Stimulated activated CD8-positive, alpha-beta memory T cell treated with anti-CD3 and anti-CD28 coated beads, Interleukin-12 subunit alpha, Interleukin-12 subunit beta, amount 100 ng/mL, for 24 hours (primary cell): ENCODE data around the gene PAXIP1.
"Not testable (repeated sequence)": the region's sequence is repeated elsewhere in the genome, so short reads cannot be mapped to it uniquely, and the experiment has no call there.

Experiments
- DNase-seq: peaks from one replicate; pipeline ENCODE4 v3.0.0-alpha.2; 2020; ENCODE audit errors: extremely low read depth

The PAXIP1 gene

DNA sequence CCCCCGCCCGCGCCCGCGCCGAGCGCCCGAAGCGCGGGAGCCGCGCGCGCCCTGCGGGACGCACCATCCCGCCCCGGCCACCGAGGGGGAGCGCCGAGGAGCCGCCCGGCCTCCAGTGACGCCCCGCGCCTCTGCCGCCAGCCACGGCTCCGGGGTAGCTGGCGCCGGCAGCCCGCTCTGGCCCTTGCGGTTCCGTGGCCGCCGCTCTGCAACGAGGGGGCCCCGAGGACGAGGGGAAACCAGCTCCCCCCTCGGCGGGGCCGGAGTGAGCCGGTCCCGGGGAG is at the start of gene PAXIP1:
TSS of gene PAXIP1 (minus strand) at position 33 of the 284 bp plus-strand sequence. CDS start 195 bp downstream, outside the sequence.
- DNase-seq = peak; percentile 26

- DNase-seq = no peak
These were observed 48.4 kb upstream of the PAXIP1 start for GRCh38 chr7:155051355-155051754.

DNA sequence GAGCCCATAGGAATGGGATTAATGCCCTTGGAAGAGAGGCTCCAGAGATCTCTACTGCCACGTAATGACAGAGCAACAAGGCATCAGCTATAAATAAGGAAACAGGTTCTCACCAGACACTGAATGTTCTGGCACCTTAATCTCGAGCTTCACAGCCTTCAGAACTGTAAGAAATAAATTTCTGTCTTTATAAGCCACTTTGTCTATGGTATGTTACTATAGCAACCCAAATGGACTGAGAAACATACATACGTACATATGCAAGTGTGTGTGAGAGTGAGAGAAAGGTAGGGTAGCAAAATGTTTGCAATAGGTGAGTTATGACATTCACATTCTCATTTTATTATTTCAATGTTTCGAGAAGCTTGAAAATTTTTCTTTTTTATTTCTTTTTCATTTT is 45.1 kb upstream of the PAXIP1 start:
- DNase-seq = no peak

GRCh38 chr7:155043756-155044155 is 40.8 kb upstream of the PAXIP1 start:
- no peak for DNase-seq

GRCh38 chr7:155038335-155038734 is 35.4 kb upstream of the PAXIP1 start:
- DNase-seq = no peak

DNA sequence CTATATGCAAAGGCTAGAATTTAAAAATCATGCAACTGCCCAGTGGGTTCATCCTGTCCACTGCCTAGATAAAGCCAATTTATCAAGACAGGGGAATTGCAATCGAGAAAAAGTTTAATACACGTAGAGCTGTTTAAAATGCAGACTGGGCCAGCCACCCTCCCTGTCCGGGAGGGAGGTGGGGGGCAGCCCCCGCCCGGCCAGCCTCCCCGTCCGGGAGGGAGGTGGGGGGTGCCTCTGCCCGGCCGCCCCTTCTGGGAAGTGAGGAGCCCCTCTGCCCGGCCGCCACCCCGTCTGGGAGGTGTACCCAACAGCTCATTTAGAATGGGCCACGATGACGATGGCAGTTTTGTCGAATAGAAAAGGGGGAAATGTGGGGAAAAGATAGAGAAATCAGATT is 31.6 kb upstream of the PAXIP1 start:
- not testable (repeated sequence) for DNase-seq

DNA sequence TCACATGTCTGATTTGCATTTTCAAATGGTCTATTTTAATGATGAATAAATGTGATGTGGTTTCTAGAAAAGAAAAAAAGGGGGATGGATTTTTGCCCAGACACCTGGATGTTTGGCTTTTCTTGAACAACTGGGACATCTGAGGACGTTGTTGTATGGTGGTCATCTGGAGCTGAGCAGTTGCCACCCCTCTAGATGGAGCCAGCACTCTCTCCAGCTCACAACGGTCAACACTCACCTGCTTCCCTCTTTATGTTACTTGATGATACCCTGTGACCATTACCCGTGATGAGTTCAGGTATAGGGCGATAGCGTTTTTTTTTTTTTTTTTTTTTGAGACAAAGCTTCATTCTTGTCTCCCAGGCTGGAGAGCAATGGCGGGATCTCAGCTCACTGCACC is 30.1 kb upstream of the PAXIP1 start:
- DNase-seq = no peak

DNA sequence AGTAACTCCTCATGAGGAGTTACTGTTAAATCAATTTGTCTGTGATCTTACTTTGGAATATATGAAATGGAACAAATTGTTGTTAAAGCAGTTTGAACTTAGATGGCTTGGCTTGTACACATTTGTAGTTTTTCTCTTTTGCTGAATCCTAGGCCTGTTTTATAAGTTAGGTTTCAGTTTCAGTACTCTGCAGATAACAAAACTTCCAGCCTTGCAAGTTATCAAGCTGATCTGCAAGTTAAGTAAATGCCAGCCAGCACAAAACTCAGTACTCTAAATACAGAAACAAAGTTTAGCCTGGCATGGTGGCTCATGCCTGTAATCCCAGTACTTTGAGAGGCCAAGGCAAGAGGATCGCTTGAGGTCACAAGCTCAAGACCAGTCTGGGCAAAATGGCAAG is 25.0 kb upstream of the PAXIP1 start:
- no peak for DNase-seq

DNA sequence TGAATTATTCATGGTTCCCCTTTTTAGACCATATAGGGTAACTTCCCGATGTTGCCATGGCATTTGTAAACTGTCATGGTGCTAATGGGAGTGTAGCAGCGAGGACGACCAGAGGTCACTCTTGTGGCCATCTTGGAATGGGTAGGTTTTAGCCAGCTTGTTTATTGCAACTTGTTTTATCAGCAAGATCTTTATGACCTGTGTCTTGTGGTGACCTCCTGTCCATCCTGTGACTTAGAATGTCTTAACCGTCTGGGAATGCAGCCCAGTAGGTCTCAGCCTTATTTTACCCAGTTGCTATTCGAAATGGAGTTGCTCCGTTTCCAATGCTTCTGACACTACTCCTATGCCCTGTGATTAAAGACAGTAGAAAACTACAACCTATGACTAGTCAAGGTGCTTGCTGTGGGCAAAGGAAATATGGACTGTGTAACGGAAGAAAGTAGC is 18.8 kb upstream of the PAXIP1 start:
- DNase-seq = no peak

GRCh38 chr7:155020996-155021395 is 18.1 kb upstream of the PAXIP1 start:
- DNase-seq = no peak

GRCh38 chr7:155017834-155018233 is 14.9 kb upstream of the PAXIP1 start:
- DNase-seq = no peak

- DNase-seq = no peak
These were observed 8.2 kb upstream of the PAXIP1 start for GRCh38 chr7:155011086-155011485.

DNA sequence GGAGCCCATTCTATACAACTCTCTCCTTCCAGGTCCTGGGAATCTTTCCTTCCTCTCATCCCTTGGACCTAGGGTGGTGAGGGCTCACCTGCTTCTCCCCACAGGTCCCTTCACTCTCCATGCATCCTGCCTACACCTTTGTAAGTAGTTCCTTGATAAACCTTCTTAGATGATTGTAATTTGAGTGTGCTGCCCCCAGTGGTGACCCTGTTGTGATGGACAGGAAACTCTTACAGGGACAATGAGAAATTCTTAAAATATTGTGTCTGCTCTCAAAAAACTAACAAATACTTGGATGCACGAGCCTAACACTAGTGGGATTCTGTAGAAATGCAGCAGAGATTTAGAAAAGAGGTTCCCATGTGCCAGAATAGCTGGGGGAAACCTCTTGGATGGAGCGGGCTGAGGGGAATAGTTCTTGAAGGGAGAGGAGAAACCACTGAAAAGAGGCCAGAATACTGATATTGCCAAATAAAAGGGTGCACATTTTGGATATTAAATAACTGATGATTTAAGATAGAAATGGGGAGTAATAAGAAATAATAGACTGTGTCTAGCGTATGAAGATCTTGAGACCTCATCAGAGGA is 6.7 kb upstream of the PAXIP1 start:
- DNase-seq = no peak

- no peak for DNase-seq
These were observed 5.0 kb upstream of the PAXIP1 start for GRCh38 chr7:155007947-155008346.

GRCh38 chr7:155003376-155004214 is 671 bp upstream of the PAXIP1 start:
- DNase-seq = peak; percentile 70

DNA sequence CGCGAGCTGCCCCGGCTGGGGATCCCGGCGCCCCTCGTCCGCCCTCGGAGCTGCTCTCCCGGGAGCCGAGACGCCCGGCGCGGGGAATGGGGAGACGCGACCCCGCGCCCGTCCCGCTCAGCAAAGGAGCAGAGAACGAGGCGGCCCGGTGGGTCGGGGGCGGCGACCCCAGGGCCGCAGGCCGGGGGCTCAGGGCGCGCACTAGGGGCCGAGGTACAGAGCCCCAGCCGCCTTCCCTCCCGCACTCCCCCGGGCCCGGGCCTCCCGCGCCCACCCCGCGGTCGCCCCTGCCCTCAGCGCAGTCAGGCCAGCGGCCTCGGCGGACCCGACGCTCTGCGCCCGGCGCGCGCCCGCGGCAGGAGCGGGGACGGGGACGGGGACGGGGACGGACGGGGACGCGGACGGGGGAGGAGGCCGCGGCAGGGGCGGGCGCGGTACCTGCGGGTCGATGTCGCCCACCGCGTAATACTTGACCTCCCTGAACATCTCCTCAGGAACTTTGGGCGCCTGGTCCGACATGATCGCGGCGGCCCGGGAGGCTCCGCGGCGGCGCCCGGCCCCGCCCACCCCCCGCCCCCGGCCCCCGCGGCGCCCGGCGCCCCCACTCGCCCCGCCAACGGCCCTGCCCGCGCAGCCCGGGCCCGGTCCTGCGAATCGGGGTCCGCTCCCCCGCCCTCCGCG is 373 bp downstream of the PAXIP1 start:
- no peak for DNase-seq

DNA sequence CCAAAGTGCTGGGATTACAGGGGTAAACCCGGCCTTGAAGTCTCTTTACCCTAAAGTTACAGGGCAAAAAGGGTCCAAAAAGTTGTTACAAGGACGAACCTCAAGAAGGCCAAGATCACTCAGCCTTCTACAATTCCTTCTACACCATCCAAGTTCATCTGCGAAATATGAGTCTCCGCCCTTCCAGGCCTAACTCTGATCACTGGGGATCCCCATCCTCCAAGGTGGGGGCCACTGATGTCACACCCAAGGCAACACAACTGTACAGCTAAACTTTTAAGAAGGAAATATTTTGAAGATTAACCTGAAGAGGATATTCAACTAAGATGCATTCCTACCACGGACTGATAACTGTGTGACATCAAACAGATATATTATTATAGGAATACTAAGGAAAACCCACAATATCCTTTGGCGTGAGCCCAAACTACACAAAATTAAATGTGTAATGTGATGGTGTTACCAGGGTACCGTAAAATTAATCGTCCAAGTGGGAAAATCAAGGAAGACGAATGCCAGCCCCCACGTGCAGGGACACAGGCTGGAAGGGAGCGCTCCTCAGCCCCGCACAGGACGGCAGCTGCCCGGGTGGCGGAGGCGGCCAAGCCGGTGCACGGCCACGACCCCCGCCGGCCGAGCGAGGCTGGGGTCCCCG is 1.0 kb downstream of the PAXIP1 start:
- DNase-seq = no peak

- DNase-seq = no peak
These were observed 2.1 kb downstream of the PAXIP1 start for GRCh38 chr7:155000795-155001194.

GRCh38 chr7:154998481-154998880 is 4.4 kb downstream of the PAXIP1 start:
- DNase-seq = no peak

- no peak for DNase-seq
These were observed 5.0 kb downstream of the PAXIP1 start for GRCh38 chr7:154997840-154998370.

- DNase-seq = no peak
These were observed 6.2 kb downstream of the PAXIP1 start for GRCh38 chr7:154996756-154997155.

- DNase-seq = no peak
These were observed 6.8 kb downstream of the PAXIP1 start for GRCh38 chr7:154996101-154996500.
